ENCODE data around the gene EMID1.

The EMID1 gene

DNA sequence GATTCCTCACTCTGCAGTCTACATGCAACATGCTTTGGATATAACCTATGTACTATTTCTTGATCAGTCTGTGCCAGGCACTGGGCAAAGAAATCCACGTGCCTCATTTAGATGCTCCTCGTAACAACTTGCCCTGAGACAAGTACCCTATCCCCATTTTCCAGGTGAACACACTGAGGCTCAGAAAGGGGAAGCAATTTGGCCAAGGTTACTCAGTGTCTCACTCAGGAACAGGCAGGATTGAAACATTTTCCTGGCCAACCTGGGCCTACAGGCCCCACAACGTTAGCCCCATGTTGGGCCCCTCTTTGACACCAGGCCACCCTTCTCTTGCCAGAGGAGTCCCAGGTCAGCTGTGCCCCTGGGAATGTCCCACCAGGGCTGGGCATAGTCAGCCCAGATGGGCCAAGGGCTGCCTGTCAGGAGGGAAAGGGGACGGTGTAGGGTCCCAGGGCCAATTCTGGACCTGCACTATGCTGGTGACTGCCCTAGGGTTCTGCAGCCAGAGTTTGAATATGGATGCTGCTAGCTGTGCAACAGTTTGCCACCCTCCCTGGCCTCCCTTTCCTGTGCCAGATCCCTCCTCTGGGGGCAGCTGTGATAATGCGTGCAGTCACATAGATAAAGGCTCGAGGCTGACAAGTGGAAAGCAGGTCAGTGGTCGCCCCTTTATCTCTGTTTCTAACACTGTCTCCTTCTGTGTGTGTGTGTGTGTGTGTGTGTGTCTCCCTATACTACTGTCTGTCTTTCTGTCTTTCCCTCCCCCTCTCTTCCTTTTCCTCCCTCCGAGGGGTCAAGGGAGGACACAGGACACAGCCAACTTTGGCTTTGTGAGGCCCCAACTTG, 10.4 kb upstream of the EMID1 start:
- DNase-seq = no peak

DNA sequence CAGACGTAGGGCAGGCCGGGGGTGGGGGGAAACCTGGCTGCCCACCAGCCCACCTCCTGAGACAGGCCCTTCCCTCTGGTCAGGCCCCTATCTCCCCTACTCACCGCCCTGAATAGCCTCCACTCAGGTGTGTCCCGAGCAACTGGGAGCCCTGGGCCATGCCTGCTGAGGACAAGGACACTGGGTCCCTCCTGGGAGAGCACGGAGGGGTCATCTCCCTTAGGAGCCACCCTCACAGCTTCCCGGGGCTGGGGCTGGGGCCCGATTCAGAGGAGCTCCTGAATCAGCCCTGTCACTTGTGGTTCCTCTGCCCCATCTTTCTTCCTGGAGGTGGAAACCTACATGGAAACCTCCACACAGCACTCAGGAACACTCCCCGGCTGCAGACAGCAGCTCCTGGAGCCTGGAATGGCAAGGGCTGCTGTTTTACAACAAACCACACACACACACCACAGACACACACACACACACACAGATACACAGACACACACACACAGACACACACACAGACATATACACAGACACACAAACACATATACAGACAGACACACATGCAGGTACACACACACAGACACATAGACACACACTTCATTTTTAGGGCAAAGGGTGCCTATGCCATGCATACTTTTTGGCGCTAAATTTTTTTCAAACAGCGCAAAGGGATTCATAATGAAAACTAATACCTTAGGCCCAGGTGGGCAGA, 9.6 kb upstream of the EMID1 start:
- no peak for DNase-seq

DNA sequence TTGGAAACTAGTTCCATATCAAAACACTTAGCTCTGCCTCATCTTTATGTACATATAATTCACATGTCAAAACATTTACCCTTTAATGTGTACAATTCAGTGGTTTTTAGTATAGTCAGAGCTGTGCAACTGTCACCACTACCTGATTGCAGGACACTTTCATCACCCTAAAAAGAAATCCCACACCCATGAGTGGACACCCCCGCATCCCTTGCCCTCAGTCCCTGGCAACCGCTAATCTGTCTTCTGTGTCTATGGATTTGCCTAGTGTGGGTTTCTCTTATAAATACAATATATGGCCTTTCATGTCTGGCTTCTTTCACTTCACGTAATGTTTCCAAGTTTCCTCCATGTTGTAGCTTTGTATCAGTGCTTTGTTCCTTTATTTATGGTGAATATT, 8.6 kb upstream of the EMID1 start:
- DNase-seq = no peak

DNA sequence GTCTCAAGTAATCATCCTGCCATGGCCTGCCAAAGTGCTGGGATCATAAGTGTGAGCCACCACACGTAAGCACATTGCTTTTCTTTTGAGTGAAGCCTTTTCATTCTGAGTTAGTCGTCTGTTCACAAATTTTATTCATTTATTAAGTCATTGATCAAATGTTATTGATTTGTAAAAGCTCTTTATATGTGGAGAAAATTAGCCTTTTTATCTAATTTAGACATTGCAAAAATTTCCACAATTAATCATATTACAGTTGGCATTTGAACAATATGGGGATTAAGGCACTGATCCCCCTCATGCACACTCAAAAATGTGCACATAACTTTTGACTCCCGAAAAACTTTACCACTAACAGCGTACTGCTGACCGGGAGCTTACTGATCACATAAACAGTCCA, 7.5 kb upstream of the EMID1 start:
- DNase-seq = no peak

DNA sequence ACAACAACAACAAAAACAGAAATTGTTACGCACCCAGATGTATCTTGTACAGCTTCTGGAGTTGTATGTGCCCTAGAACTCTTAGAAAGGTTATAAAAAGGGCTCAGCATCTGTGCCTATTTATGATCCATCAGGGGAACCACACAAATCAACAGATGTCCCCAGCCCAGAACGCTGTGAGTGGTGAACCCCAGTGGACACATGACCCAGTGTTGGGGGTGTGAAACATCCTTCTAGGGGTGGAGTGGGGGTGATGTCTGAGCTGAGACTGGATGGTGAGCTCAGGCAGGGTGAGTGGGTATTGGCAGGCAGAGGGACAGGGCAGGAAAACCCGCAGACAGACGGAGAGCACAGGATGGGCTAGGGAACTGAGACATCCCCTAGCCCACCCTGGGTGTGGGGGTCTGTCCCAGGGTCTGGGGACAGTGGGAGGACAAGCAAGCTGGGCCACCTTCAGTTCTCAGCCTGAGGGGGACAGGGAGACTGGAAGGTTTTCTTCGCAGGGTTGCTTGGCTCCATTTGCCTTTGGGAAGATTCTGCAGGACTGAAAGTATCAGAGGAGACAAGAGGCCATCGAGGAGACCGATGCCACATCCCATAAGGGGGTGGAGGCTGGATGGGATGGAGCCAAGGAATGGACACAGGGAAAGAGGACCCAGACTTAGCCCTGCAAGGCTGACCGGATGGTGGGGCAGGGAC, 5.8 kb upstream of the EMID1 start:
- DNase-seq = no peak

DNA sequence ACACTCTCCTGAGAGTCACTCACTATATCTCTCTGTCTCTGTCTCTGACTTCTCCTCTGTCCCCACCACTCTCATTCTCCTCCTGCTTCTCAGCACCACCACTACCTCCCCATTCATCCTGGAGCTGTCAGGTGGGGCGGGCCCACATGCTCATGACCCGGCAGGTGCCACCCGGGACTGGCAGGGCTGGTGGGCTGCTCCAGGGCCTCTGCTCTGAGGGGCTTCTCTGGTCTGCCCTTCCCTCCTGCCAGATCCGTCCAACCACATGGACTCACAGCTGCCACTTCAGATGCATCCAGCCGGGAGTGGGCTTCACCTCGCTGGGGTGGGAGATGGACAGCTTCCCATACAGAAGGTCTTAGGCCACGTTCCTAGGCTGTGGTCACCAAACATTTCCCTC, 4.8 kb upstream of the EMID1 start:
- no peak for DNase-seq

DNA sequence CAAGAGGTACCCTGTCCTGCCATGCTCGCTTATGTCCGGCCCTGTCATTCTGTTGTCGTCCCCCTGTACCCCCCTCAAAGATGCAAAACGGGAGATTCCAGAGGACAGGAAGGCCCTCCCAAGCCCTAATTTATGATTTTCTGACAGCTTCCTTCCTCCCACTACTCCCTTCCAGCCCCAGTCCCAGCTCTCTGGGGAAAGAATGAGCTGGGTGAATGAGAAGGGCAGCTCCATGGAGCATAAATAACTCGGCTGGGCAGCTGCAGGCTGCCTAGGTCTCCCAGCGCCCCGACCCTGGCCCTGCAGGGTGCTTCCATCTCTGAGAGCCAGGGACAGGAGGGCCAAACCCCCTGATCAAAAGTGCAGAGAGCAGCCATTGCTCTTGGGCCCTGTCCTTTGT, 3.9 kb upstream of the EMID1 start:
- no peak for DNase-seq

DNA sequence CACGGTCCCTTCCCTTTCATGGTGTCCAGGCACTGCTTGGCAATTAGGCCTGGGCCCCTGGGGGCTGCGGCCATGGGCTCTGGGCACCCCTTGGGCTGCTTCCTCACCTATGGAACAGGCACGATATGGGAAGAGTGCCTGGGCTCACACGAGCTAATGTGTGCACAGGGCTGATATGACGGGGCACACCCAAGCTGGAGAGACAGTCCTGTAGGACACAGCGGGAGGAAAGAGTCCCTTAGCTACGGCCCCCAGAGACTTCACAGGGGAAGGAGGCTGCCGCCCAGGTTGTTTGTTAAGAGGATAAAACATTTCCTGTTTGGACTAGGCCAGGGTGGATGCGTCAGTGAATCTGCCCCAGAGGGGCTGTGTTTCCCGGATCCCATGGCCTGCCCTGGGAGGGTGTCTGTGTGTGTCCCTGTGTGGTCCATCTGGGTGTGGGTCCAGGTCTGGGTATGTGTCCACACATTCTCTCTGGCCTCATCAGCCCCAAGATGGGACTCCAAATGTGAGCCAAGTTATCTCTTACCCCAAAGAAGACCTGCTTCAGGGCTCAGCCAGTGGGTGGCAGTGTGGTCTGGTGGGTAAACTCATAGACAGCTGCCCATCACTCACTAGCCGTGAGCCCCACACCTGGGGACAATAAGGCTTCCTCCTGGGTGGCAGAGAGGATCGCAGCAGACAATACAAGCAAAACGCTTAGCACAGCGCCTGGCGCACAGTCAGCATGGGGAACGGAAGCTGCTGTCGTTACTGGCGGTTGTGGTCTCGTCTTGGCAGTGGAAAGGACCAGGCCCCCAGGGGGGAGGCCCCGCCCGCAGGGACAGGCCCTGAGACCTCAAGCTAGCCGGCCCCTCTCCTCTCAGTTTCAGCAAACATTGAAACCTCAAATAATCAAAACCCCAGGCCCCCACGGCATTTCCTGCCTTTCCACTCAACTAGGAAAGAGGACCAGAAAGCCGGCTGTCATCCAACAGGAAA, 3.2 kb upstream of the EMID1 start:
- no peak for DNase-seq

DNA sequence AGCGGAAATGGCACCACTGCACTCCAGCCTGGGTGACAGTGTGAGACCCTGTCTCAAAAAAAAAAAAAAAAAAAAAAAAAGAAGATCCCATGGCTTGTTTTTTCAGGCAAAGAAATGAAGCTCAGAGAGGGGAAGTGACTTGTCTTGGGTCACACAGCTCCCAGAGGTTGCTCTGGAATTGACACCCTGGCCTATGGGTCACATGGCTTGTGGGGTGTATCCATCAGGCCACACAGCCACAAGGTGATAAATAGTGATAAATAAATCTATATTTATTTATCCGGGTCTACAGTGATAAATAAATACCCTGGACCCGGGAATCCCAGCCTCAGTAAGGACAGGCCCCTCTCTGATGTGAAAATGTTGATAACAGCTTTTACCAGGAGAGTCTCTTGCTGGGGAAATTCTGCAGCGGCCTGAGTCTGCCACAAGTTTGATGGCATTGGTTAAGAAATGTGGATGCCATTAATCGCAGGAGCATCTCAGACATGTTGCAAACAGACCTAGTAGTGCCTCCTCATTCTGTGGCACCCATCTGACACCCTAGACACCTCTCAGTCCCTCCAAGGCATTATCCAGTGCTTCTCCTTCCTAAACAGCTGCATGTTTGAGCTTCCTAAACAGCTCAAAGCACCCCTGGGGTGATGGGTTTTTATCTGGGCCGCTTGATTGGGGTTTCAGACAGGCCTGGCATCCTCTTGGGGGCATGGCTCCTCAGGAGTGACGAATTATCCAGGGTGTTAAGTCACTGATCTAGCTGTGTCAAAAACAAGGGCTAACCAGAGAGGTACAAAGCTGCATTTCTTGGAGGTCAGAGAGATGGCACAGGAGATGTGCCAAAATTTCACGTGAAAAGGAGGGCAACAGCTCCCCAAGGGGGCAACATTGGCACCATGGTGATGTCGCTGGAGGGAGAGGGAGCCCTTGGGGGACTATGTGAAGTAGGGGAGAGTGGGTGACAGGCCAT, 1.9 kb upstream of the EMID1 start:
- DNase-seq = no peak

DNA sequence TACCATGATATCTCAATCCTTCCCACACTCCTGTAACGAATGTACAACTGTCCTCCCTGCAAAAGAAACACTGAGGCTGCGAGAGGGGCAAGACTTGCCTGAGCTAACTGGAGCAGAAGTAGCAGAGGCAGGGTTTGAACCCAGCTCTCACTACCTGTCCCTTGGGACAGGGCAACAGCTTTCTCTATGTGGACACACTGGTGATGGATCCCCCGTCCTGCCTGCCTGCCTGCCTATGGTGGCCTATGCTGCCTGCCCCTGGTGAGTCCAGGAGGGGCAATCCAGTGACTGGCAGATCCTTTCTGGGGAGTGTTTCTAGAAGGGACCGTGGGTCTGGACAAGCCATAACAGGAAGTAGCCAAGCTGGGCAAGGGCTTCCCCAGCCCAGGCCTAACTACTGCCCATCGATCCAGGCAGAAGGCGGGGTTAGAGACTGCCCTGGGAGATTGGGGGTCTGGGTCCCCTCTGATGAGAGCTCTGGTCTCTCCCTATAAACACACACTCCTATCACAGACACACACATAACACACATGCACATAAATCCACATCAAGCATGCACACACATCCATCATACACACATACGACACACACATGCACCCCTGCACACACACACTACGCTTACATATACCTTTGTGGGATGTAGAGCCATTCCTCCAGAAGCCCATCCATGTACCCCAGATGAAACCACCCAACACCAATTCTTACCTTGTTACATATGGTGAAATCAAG, 1.1 kb upstream of the EMID1 start:
- no peak for DNase-seq

DNA sequence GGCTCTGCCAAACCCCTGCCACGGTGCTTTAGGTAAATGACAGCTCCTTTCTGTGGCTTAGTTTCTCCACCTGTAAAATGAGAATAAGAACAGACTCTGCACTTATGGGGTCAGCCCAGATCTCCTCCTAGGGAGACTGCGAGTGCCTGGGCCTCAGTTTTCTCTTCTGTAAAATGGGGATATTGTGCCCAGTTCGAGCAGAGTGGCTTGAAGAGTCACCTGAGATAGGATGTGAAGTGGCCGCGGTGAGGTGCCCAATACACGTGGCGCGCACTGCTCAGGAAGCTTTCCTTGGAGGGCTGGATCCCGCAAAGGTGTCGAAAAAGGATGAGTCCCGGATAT, 473 bp upstream of the EMID1 start:
- DNase-seq = no peak

DNA sequence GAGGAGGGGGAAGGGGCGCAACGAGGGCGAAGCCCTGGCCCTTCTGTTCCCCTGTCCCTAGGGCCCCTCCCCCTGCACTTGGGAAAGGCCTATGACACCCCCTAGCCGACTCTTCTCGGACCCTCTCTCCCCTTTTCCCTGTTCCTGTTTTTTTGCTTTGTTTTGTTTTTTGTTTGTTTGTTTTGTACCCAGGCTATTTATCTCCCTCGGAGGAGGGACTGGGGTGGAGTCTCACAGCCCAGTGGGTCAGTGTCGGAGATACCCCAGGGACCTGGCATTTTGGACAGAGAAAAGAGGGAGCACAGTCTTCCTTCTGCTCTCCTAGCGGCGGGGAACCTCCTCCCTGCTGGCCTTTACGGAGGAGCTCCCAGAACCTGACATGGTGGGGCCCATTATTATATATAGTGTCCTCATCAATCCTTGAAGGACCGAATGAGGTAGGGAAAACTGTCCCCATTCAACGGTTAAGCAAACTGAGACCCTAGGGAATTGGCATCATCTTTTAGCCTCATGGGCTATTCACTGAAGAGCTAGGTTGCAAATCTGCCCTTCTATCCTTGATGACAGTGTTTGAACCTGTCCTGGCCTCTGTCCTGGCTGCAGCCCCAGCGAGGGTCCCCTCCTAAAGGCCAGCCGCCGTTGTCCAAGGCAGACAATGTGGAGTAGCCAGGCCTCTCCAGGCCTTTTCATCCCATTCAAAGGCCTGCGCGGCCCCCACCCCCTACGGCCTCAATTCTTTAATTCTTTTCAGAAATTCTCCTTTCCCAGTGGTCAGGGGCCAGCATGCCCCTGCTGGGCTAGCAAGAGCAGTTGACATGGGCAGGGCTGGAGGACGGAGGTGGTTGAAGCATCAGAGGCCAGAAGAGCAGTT, 911 bp downstream of the EMID1 start:
- no peak for DNase-seq

DNA sequence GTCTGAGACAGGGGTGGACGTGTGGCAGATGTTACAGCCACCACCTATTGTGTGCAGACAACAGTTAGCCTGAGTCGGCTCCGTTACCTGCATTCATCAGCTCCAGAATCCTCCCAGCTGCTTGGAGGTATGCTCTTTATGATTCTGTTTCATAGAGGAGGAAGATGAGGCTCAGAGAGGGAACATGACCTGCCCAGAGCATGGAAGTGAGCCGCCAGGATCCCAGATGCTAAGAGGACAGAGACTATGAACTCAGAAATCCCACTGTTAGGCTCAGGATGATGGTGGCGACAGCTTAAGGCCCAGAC, 1.5 kb downstream of the EMID1 start:
- DNase-seq = no peak

DNA sequence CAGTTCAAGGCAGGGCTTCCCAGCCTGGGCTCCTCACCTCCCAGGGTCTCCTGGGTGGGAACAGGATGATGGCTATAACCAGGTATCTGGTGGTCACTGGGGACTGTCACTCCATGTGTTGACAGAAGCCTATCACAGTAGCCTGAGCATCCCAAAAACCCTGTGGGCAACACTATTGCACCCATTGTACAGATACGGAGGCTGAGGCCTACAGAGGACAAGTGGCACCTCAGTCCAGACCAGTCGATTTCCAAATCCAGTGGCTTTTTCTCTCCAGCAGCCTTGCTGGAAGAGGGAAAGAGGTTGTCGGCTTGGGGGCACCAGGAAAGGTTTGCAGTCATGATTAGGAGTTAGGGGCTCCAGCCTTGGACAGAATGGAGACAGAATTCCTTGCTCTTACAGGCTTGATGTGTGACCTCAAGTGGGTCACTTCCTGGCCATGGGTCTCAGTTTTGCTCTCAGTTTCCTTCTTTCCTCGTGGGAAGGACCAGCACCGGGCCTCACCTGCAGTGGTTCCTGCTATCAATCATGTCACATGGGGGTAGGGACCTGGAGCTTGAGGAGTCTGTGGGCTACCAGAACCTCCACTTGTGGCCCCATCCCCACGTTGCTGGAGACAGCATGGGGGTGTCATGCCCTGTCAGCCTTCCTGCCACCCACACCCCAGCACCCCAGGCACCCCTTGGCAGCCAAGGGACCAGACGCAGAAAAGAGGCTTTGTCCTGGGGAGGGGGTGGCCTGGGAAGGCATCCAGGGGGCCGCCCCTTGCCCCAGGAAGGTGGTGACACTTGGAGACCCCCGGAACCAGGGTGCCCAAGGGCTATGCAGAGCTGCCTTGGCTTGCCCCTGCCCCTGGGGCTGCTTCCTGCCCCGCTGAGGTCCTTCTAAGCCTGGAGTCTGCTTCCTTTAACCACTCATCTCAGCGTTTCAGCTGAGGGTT, 2.1 kb downstream of the EMID1 start:
- DNase-seq = no peak

DNA sequence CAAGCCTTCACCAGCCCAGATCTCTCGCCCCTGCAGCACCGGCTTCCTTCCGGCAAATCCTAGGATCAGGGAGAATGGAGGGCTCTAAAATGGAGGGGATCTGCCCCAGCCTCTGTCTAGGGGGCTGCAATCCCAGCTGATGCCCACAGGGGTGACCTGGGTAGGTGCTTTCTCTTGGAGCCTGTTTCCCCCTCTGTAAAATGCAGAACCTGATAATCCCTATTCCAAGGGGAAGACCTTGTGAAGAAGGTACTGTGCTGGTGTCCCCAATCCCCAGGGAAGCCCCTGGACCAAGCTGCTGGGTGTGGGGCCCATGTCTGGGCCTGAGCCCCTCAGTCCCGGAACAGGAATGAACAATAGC, 2.8 kb downstream of the EMID1 start:
- no peak for DNase-seq

DNA sequence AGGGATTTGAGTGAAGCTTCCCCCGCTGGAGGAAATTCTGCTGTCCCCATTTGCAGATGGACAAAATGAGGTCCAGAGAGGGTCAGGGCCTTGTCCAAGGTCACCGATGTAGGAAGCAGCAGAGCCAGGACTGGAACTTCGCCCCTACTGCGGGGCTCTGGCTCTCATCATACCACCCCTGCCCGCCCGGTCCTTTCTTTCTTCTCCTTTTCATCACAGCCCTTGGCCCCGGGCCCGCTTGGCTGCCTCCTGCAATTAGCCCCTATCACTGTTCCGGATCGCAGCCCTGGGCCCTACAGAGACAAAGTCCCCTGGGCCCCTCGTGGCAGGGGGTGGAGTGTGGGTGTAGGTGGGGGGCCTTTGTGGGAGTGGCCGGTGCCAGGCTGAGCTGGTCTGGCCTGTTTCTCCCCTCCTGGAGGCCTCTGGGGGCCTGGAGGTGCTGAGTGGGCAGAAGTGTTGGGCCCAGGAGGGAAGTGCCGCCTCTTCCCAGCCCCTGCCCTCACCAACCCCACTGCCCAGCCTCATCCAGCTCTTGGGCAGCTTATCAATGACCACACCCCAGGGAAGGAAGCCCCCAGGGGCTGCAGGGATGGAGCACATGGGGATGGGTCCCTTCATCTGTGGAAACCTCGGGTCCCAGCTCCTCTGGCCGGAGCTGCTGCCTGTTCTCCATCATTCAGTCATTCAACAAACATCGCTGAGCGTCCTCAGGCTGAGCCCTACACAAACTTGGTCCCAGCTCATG, 3.4 kb downstream of the EMID1 start:
- DNase-seq = no peak

DNA sequence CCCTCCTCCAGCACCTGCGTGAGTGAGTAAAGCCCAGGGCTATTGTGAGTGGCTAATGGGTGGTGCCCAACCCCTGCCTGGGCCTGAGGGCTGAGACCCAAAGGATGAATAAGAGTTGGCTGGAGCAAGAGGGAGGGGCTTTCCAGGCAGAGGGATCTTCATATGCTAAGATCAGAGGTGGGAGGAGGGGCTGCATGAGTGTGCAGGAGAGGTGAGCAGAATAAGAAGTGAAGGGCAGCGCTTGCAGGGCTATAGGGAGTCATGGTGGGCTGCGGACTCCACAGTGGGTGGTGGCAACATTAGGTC, 3.9 kb downstream of the EMID1 start:
- DNase-seq = no peak

DNA sequence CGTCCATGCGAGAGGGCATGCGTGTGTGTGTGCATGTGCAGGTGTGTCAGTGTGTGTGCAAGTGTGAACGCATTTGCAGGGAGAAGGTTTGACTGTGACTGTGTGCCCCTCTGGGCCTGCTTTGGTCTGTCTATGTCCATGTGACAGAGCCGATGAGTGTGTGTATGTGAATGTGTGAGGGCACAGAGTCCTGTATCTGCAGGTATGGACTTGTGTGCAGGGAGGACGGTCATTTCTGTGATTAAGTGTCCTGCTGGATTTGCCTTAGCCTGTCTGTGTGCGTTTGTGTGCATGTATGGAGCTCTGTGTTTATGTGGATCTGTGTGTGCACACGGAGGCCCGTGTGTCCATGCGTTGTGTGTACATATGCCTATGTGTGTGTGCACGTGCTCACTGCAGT, 5.4 kb downstream of the EMID1 start:
- no peak for DNase-seq

DNA sequence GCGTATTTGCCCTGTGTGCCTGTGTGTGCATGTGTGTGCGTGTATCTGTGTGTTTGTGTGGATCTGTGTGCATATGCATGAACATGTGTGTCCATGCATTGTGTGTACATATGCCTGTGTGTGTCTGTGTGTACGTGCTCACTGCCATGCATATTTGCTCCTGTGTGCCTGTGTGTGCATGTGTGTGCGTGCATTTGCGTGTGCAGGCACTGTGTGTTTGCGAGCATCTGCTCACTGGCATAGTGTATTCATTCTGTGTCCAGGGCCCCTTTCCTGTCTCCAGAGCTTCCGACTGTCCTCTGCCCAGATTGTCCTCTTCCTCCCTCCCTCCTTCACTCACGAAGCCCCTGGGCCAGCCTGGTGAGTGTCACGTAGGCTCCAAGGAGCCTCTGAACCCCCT, 5.8 kb downstream of the EMID1 start:
- DNase-seq = no peak
